GM12873 (cell line): Measurements from ENCODE around the gene ROS1.

Experiments
- CTCF ChIP-seq: IDR thresholded peaks from 2 replicates; pipeline ENCODE4 v1.5.1; 2012; ENCODE audit warnings: low read depth, mild to moderate bottlenecking, moderate library complexity, low read length, control low read depth; ENCODE audit not compliant: insufficient read depth; ENCODE audit errors: missing control alignments

The ROS1 gene

GRCh38 chr6:117464700-117465099 is 39.0 kb upstream of the ROS1 start:
- no peak for TF ChIP-seq CTCF

DNA sequence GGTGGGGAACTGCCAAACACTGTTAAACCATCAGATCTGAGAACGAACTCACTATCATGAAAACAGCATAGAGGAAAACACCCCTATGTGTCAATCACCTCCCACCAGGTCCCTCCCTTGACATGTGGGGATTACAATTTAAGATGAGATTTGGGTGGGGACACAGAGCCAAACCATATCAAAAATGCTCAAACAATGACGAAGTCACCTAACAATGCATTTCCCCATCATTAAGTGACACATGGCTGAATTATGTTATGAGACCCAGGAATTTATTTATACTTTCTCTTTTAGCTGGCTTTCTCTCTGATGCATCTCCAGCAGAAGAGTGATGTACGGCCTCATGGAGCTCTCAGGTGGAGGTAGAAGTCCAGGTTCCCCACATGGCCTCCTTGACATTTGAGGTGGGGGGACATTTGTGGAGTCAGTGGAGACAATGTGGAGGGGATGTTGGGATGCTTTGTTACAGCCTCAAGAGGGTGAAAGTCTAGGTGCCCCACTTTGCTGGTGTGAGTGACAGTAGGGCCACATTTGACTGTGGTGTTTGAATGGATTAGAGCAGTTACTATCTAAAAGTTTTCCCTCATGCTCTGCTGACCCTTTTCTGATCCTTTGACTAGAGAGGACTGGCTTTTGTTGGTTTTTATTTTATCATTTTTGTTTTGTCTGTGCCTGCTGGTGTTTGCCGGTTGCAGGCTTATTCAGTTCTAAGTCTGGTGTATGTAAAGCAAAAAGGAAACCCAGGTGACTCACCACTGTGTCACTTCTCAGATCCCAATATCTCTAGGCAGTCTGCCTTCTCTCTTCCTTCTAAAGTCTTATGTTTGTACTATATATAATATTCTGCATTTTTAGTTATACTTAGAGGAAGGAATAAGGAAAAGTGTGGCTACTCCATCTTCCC is 38.3 kb upstream of the ROS1 start:
- TF ChIP-seq CTCF, result no peak

DNA sequence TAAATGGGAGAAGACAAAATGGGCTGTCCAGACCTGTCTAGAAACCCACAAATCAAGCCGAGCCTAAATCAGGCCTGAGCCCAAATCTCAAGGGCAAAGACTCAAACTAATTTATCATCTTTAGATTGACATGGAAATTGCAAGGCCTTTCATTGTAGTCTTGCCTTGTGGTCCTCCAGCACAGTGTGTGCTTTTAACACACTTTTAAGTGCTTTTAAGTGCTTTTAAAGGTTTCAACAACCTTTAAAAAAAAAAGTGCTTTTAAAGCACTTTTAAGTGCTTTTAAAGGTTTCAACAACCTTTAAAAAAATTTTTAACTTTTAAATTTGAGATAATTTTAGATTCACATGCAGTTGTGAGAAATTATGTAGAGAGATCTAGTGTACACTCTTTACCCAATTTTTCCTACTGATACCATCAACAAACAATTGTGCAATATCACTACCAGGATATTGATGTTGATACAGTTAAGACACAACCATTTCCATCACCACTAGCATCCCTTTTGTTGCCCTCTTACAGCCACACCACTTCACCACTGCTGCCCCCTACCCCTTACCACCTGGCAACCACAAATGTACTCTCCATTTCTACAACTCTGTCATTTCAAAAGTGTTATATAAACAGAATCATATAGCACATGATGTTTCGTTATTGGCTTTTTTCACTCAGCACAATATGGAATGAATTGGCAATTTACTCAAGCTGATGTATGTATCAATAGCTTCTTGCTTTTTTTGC is 33.6 kb upstream of the ROS1 start:
- no peak for TF ChIP-seq CTCF

DNA sequence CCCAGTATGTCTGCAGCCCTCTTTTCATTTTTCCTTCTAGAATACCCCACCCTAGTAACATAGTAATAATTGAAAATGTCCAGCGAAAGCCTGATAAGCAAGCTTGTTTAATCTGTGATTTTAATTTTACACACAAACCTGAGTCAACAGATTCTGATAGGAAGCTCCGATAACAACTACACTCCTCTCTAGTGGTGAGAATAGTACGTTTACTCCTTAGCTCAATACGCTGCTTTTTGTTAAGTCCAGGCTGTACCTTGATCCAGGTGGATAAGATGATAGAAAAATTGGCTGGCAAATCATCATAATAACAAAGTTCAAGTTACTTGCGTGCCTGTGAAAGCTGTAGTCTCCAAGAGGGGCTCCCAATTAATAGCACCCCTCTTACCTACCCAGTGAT is 31.3 kb upstream of the ROS1 start:
- no peak for TF ChIP-seq CTCF

DNA sequence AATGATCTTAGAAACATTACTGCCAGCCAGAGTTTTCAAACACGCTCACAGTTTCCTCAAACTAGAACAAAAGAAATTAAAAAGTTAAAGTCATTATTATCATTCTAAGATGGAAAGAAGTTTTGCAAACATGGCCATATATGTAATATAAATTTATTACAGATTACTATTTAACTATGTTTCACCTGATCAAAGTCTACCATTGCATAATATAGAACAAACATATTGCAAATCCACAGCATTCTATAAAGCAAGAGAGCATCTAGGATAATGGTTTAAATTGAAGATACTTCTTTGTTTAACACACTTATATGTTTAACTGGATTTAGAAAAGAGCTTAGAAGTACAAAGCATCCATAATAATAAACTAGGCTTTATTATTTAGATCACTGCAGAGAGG is 30.5 kb upstream of the ROS1 start:
- TF ChIP-seq CTCF, result no peak

DNA sequence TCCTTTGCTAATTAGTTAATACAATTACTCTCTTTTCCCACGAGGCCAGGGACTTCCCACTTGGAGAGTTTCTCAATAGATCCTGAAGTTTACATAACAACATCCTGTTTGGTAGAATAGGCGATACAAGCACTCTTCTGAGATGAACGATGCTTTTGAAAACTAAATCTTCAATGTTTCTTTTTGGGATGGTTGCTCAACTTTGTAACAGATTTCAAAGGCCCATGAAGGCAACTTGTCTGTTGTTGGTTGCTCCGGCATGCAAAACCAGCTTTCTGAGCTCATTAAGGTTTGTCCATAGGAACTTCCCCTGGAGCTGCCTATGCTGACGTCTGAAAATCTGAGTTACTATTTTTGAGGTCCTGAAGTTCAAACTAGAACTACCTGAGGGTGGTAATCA is 25.9 kb upstream of the ROS1 start:
- TF ChIP-seq CTCF, result no peak
